Measurements from ENCODE around the gene DHRS7C.
A peak's percentile ranks its signal among the peaks of the same experiment; 100 is the strongest.

Gene DHRS7C

DNA sequence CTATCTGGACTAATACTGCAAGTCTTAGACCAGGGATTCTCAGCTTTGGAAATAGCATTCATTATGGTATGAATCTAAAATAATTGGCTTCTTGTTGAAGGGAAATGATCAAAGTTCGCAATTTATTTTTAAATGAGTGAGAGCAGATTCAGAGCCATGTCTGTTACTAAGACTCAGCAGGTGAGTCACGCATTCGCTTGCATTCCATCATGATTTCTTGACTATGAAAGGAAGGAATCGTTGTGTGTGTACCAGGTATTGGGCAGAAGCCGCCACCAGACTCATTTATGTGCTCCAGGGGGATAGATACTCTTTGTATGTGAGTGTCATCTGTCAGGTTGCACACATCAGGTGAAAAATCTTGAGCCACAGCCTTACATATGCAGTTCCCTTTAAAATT is 19.7 kb upstream of the DHRS7C start:
- H3K27me3 ChIP-seq (ENCODE audit: control insufficient read depth in 5 of 5, insufficient read depth in 4 of 5, low read length in 5 of 5) = no peaks in the 10 kb centered on the region
- no peak overlapping the region for H3K9ac ChIP-seq (ENCODE audit: low read length in 5 of 5)
- no peaks in the 10 kb centered on the region for H3K9me3 ChIP-seq (ENCODE audit: control insufficient read depth in 5 of 5, low read length in 5 of 5)
- H3K36me3 ChIP-seq (ENCODE audit: control insufficient read depth in 5 of 5, insufficient read depth in 5 of 5, low read length in 5 of 5) = no peaks in the 10 kb centered on the region
- H3K4me3 ChIP-seq (ENCODE audit: low read depth in 1 of 5, low read length in 5 of 5) = no peak overlapping the region
- no peak overlapping the region for H3K27ac ChIP-seq (ENCODE audit: low read depth, low read length)
- H3K4me1 ChIP-seq (ENCODE audit: control insufficient read depth in 5 of 5, insufficient read depth in 5 of 5, low read length in 5 of 5) = no peaks in the 10 kb centered on the region

DNA sequence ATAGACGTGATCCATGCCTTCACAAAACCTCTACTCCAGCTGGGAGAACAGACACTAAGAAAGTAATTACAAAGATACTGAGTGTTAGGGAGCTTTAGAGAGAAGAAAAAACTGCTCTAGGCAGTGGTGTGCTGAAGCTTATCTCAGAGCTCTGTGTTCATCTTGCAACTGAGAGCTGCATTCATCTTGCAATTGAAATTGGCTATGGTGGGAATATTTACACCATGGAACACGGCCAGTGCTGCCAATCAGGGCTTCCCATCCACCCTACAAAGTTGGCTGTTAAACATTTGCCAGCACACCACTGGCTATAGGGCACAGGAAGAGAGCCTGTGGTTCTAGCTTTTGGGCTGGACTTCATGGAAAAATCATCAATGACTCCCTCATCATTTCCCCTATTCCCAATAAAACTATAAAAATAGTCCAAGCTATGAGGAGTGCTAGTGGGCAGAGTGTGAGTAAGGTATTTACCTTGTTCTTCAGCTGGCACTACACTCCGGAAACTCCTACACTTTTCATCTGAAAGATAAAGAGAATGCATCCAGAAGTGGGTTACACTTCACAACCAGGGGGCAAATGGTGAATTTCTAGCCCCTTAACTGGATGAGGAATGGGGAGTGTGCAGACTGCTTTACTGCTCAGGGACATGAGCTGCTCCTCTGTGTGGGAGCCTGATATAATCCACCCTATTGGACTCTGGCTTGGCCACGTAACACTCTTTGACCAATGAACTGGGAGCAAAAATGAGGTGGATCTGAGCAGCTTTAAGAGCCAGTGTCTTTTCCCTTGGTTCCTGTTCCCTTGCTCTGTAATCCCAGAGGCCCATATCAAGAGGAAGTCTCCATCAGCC is 18.9 kb upstream of the DHRS7C start:
- Histone ChIP-seq H3K27ac (ENCODE audit: low read depth, low read length) (no peak overlapping the region), H3K4me1 (ENCODE audit: control insufficient read depth in 5 of 5, insufficient read depth in 5 of 5, low read length in 5 of 5) (no peaks in the 10 kb centered on the region), H3K36me3 (ENCODE audit: control insufficient read depth in 5 of 5, insufficient read depth in 5 of 5, low read length in 5 of 5) (no peaks in the 10 kb centered on the region), H3K4me3 (ENCODE audit: low read depth in 1 of 5, low read length in 5 of 5) (no peak overlapping the region), H3K9me3 (ENCODE audit: control insufficient read depth in 5 of 5, low read length in 5 of 5) (peaks cover 0 to 2% (median 0%) of the 10 kb centered on the region in 5 donors), H3K27me3 (ENCODE audit: control insufficient read depth in 5 of 5, insufficient read depth in 4 of 5, low read length in 5 of 5) (no peaks in the 10 kb centered on the region), H3K9ac (ENCODE audit: low read length in 5 of 5) (no peak overlapping the region)

DNA sequence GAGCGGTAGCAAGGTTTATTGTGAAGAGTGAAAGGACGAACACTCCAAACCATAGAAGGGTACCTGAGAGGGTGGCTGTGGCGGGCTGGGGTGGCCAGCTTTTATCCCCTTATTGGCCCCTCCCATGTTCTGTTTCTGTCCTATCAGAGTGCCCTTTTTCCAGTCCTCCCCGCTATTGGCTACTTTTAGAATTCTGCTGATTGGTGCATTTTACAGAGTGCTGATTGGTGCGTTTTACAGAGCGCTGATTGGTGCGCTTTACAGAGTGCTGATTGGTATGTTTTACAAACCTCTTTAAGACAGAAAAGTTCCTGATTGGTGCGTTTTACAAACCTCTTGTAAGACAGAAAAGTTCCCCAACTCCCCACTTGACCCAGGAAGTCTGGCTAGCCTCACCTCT is 18.0 kb upstream of the DHRS7C start:
- Histone ChIP-seq H3K27ac (ENCODE audit: low read depth, low read length) (no peak overlapping the region), H3K4me1 (ENCODE audit: control insufficient read depth in 5 of 5, insufficient read depth in 5 of 5, low read length in 5 of 5) (no peaks in the 10 kb centered on the region)

DNA sequence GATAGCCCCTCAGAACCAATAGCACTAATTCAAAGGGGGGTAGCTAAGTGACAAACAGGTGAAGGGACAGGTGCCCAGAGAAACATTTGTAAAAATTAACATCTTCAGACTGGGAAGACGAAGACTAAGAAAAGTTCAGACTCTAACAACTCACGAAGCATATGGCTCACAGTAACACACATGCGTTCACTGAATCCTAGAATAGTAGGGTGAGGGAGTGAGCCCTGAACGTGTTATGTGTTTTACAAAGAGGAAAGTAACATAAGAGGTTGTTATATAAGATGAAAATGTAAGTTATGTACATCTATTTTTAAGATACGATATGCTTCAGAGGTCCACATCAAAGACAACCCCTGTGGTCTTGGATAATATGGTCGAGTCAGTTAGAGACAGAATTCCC is 15.3 kb upstream of the DHRS7C start:
- H3K9ac ChIP-seq (ENCODE audit: low read length in 5 of 5) = no peak overlapping the region
- H3K27me3 ChIP-seq (ENCODE audit: control insufficient read depth in 5 of 5, insufficient read depth in 4 of 5, low read length in 5 of 5) = peaks cover 0 to 3% (median 0%) of the 10 kb centered on the region in 5 donors
- H3K27ac ChIP-seq (ENCODE audit: low read depth, low read length) = no peak overlapping the region
- no peaks in the 10 kb centered on the region for H3K4me1 ChIP-seq (ENCODE audit: control insufficient read depth in 5 of 5, insufficient read depth in 5 of 5, low read length in 5 of 5)
- H3K4me3 ChIP-seq (ENCODE audit: low read depth in 1 of 5, low read length in 5 of 5) = no peak overlapping the region
- H3K36me3 ChIP-seq (ENCODE audit: control insufficient read depth in 5 of 5, insufficient read depth in 5 of 5, low read length in 5 of 5) = no peaks in the 10 kb centered on the region
- peaks cover 0 to 8% (median 4%) of the 10 kb centered on the region in 5 donors for H3K9me3 ChIP-seq (ENCODE audit: control insufficient read depth in 5 of 5, low read length in 5 of 5)

More for the DNA sequence above, 18.0 kb upstream of the DHRS7C start:
- Histone ChIP-seq H3K9ac (ENCODE audit: low read length in 5 of 5) (no peak overlapping the region), H3K36me3 (ENCODE audit: control insufficient read depth in 5 of 5, insufficient read depth in 5 of 5, low read length in 5 of 5) (no peaks in the 10 kb centered on the region), H3K4me3 (ENCODE audit: low read depth in 1 of 5, low read length in 5 of 5) (no peak overlapping the region), H3K27me3 (ENCODE audit: control insufficient read depth in 5 of 5, insufficient read depth in 4 of 5, low read length in 5 of 5) (no peaks in the 10 kb centered on the region), H3K9me3 (ENCODE audit: control insufficient read depth in 5 of 5, low read length in 5 of 5) (peaks cover 0 to 4% (median 3%) of the 10 kb centered on the region in 5 donors)

DNA sequence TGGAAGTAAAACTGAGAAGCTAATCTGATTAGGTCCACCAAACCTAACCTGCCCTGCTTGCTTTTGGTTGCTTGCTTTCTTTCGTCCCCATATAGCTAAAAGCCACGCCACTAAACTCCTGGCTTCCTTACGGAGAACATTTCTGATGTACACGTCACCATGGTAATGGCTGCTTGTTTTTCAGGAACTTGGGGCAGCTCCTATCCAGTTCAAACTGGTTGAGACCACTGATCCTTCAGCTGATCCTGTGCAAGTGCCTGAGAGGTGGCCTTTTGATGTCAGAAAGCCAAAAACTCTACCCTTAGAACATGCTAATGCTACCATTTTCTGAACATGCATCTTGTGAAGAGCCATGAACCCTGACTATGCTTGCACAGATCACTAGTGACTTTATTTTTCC is 14.4 kb upstream of the DHRS7C start:
- peaks cover 0 to 3% (median 0%) of the 10 kb centered on the region in 5 donors for H3K27me3 ChIP-seq (ENCODE audit: control insufficient read depth in 5 of 5, insufficient read depth in 4 of 5, low read length in 5 of 5)
- no peak overlapping the region for H3K27ac ChIP-seq (ENCODE audit: low read depth, low read length)
- no peaks in the 10 kb centered on the region for H3K4me1 ChIP-seq (ENCODE audit: control insufficient read depth in 5 of 5, insufficient read depth in 5 of 5, low read length in 5 of 5)
- no peak overlapping the region for H3K9ac ChIP-seq (ENCODE audit: low read length in 5 of 5)
- peaks cover 0 to 8% (median 4%) of the 10 kb centered on the region in 5 donors for H3K9me3 ChIP-seq (ENCODE audit: control insufficient read depth in 5 of 5, low read length in 5 of 5)
- no peaks in the 10 kb centered on the region for H3K36me3 ChIP-seq (ENCODE audit: control insufficient read depth in 5 of 5, insufficient read depth in 5 of 5, low read length in 5 of 5)
- no peak overlapping the region for H3K4me3 ChIP-seq (ENCODE audit: low read depth in 1 of 5, low read length in 5 of 5)

DNA sequence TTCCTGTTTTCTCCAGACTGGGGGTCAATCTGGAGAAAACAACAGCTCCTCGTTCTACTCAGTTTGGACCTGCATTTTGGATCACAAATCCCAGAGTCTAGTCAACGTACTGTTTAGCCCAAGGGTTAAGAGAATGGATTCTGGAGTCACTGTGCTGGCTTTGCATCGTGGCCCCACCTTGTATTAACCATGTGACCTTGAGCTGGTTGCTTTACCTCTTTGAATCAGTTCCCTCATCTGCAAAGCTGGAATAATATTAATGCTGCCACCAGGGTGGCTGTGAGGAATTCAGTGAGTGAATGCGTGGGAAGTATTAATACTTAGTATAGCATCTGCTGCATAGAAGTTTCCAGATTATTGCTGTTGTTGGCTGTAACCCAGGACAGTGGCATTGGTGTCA is 11.3 kb upstream of the DHRS7C start:
- peak overlapping the region in 3 of 5 donors; percentile 2 to 22 (median 22) for H3K4me3 ChIP-seq (ENCODE audit: low read depth in 1 of 5, low read length in 5 of 5)
- H3K36me3 ChIP-seq (ENCODE audit: control insufficient read depth in 5 of 5, insufficient read depth in 5 of 5, low read length in 5 of 5) = no peaks in the 10 kb centered on the region
- H3K27me3 ChIP-seq (ENCODE audit: control insufficient read depth in 5 of 5, insufficient read depth in 4 of 5, low read length in 5 of 5) = peaks cover 0 to 3% (median 0%) of the 10 kb centered on the region in 5 donors
- H3K9me3 ChIP-seq (ENCODE audit: control insufficient read depth in 5 of 5, low read length in 5 of 5) = peaks cover 0 to 8% (median 4%) of the 10 kb centered on the region in 5 donors
- no peaks in the 10 kb centered on the region for H3K4me1 ChIP-seq (ENCODE audit: control insufficient read depth in 5 of 5, insufficient read depth in 5 of 5, low read length in 5 of 5)
- H3K9ac ChIP-seq (ENCODE audit: low read length in 5 of 5) = no peak overlapping the region
- no peak overlapping the region for H3K27ac ChIP-seq (ENCODE audit: low read depth, low read length)

DNA sequence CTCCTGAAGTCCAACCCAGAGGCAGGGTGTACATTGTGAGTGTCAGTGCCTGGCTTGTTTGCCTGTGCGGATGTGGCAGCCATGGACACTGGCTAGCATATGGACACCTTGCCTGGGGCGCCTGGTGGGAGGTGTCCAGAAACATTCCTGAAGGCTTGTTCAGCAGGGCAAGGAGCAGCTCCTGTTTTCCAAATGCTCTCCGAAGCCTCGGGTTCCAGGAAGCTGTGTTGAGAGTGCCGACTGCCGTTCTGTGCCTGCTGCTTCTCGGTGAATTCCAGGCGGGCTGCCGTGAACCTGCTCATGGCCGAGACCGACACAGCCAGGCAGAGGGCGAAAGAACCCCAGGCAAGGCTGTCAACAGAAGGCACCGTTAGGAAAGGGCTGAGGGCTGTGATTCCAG is 10.9 kb upstream of the DHRS7C start:
- Histone ChIP-seq H3K27me3 (ENCODE audit: control insufficient read depth in 5 of 5, insufficient read depth in 4 of 5, low read length in 5 of 5) (peaks cover 0 to 3% (median 0%) of the 10 kb centered on the region in 5 donors), H3K36me3 (ENCODE audit: control insufficient read depth in 5 of 5, insufficient read depth in 5 of 5, low read length in 5 of 5) (no peaks in the 10 kb centered on the region), H3K9me3 (ENCODE audit: control insufficient read depth in 5 of 5, low read length in 5 of 5) (peaks cover 0 to 8% (median 4%) of the 10 kb centered on the region in 5 donors), H3K4me1 (ENCODE audit: control insufficient read depth in 5 of 5, insufficient read depth in 5 of 5, low read length in 5 of 5) (no peaks in the 10 kb centered on the region), H3K27ac (ENCODE audit: low read depth, low read length) (no peak overlapping the region), H3K4me3 (ENCODE audit: low read depth in 1 of 5, low read length in 5 of 5) (peak overlapping the region in 3 of 5 donors; percentile 2 to 22 (median 22)), H3K9ac (ENCODE audit: low read length in 5 of 5) (no peak overlapping the region)

DNA sequence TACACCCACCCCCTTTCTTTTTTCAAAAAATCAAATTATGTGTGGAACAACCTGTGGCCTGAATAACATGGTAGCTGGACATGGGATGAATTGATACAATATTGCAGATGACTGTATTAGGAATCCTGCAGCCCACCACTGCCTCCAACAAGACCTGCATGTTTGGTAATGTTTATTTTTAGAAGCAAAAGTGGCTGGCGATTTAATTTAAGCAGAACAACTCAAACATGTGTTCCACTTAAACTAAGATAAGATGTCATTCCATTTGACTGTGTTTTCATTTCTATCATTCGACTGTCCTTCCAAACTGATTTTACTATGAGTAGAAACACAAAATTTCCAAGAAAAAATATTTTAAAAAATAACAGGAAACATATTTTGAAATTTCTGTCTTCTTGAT is 10.1 kb upstream of the DHRS7C start:
- H3K9me3 ChIP-seq (ENCODE audit: control insufficient read depth in 5 of 5, low read length in 5 of 5) = peaks cover 0 to 8% (median 4%) of the 10 kb centered on the region in 5 donors
- H3K4me1 ChIP-seq (ENCODE audit: control insufficient read depth in 5 of 5, insufficient read depth in 5 of 5, low read length in 5 of 5) = no peaks in the 10 kb centered on the region
- no peaks in the 10 kb centered on the region for H3K36me3 ChIP-seq (ENCODE audit: control insufficient read depth in 5 of 5, insufficient read depth in 5 of 5, low read length in 5 of 5)
- H3K9ac ChIP-seq (ENCODE audit: low read length in 5 of 5) = no peak overlapping the region
- H3K27ac ChIP-seq (ENCODE audit: low read depth, low read length) = no peak overlapping the region
- no peak overlapping the region for H3K4me3 ChIP-seq (ENCODE audit: low read depth in 1 of 5, low read length in 5 of 5)
- H3K27me3 ChIP-seq (ENCODE audit: control insufficient read depth in 5 of 5, insufficient read depth in 4 of 5, low read length in 5 of 5) = peaks cover 0 to 3% (median 0%) of the 10 kb centered on the region in 5 donors

DNA sequence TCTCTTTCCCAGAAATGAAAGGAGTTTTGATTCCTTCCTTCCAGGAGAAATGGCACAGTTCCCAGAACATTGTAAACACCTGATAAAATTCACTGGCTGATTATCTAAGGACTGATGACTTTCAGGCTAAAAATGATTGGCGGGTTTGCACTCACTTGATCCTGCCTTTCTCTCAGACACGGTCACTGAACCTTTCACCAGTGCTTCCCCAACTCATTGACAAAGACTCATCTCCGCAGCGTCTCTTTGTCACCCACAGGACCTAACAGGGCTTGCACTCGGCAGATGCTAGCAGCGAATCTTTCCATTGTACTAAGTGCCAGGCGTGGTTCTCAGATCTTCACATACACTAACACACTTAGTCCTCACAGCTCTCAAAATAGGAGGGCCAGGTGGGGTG is 7.3 kb upstream of the DHRS7C start:
- no peaks in the 10 kb centered on the region for H3K9me3 ChIP-seq (ENCODE audit: control insufficient read depth in 5 of 5, low read length in 5 of 5)
- no peak overlapping the region for H3K27ac ChIP-seq (ENCODE audit: low read depth, low read length)
- no peak overlapping the region for H3K9ac ChIP-seq (ENCODE audit: low read length in 5 of 5)
- peaks cover 0 to 3% (median 0%) of the 10 kb centered on the region in 5 donors for H3K27me3 ChIP-seq (ENCODE audit: control insufficient read depth in 5 of 5, insufficient read depth in 4 of 5, low read length in 5 of 5)
- no peak overlapping the region for H3K4me3 ChIP-seq (ENCODE audit: low read depth in 1 of 5, low read length in 5 of 5)
- H3K4me1 ChIP-seq (ENCODE audit: control insufficient read depth in 5 of 5, insufficient read depth in 5 of 5, low read length in 5 of 5) = no peaks in the 10 kb centered on the region
- H3K36me3 ChIP-seq (ENCODE audit: control insufficient read depth in 5 of 5, insufficient read depth in 5 of 5, low read length in 5 of 5) = no peaks in the 10 kb centered on the region

DNA sequence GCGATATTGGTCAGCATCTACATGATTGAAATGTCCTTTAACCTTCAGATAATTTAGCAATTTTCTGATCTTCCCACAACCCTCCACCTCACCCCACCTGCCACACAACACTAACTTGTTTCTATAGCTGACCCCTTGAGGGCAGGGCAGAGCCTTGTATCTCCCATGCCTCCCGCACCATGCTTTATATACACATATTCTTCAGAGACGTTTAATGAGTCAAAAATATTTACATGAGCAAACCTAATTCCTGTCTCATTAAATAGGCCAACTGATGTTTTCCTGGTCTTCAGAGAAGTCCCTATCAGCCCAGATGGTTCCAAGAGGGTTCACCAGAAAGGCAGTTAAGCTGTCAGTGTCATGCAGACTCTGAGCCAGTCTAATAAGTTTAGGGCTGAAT is 6.6 kb upstream of the DHRS7C start:
- H3K9ac ChIP-seq (ENCODE audit: low read length in 5 of 5) = no peak overlapping the region
- H3K27ac ChIP-seq (ENCODE audit: low read depth, low read length) = no peak overlapping the region
- H3K36me3 ChIP-seq (ENCODE audit: control insufficient read depth in 5 of 5, insufficient read depth in 5 of 5, low read length in 5 of 5) = no peaks in the 10 kb centered on the region
- H3K27me3 ChIP-seq (ENCODE audit: control insufficient read depth in 5 of 5, insufficient read depth in 4 of 5, low read length in 5 of 5) = peaks cover 0 to 3% (median 0%) of the 10 kb centered on the region in 5 donors
- no peak overlapping the region for H3K4me3 ChIP-seq (ENCODE audit: low read depth in 1 of 5, low read length in 5 of 5)
- no peaks in the 10 kb centered on the region for H3K9me3 ChIP-seq (ENCODE audit: control insufficient read depth in 5 of 5, low read length in 5 of 5)
- no peaks in the 10 kb centered on the region for H3K4me1 ChIP-seq (ENCODE audit: control insufficient read depth in 5 of 5, insufficient read depth in 5 of 5, low read length in 5 of 5)
